ENCODE results near the gene ABLIM2.

ABLIM2 gene

DNA sequence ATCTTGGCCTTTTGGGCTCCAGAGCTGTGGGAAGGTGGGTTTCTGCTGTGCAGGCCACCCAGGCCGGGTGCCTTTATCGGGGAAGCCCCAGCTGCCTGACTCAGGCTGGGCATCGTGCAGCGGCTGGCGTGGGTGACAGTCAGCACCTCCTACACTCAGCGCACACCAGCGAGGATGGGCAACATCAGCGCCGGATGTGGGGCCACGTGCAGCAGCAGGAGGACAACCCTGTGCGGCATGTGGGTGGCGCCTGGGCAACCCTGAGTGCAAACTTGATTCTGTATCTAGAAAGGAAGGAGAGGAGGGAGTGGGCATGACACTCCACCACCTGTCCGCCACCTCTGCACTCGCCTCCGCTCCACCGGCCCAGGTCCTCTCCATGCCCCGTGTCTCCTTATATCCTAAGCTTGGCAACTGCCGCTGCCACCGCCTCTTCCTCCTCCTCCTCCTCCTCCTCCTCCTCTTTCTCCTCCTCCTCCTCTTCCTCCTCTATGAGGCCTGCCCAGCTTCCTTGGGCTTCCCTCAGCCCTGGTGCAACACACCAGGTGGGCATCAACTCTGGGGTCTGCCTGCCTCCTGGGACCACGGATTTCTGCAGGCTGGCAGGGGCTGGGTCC is 111.6 kb downstream of the ABLIM2 start:
- no peak for DNase-seq
- no peak overlapping the region for H4K8ac ChIP-seq (ENCODE audit: low read depth, low read length)
- WGBS (ENCODE audit: extremely low coverage, insufficient coverage, low lambda C conversion rate) = no CpG with 5 or more reads among the region's 20 CpGs

DNA sequence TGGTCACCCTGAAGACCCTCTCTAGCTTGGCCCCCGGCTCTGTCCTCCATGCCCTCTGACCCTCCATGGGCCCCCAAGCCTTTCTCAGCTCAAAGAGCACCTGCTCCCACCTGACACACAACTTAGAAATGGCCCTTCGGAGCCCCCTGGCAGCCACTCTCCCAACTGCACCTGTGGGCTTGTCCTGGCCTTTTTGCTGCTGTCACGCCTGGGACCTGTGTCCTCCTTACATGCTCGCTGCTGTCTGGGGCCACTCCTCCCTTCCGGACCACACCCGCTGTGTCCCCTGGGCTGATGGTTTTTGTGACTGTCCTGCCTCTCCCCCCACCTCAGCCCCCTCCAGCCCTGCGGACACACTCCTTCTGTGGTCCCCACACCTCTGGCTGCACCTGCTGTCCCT is 112.7 kb downstream of the ABLIM2 start:
- H3K4me1 ChIP-seq (ENCODE audit: control insufficient read depth, low read depth, low read length) = peaks cover 2% of the 10 kb centered on the region
- H3K56ac ChIP-seq (ENCODE audit: low read length) = no peak overlapping the region
- DNase-seq = no peak
- no peak overlapping the region for H2BK120ac ChIP-seq (ENCODE audit: low read depth, low read length)
- H2AK5ac ChIP-seq (ENCODE audit: low read length) = no peak overlapping the region
- H2BK15ac ChIP-seq (replicated peaks; ENCODE audit: low read depth) = no peak overlapping the region
- H4K5ac ChIP-seq (ENCODE audit: low read length) = no peak overlapping the region
- H3K18ac ChIP-seq (ENCODE audit: low read length) = no peak overlapping the region
- H4K8ac ChIP-seq (ENCODE audit: low read depth, low read length) = no peak overlapping the region
- no peak overlapping the region for H3K27ac ChIP-seq (ENCODE audit: low read depth, low read length)
- no peaks in the 10 kb centered on the region for H3K27me3 ChIP-seq (ENCODE audit: insufficient read depth, low read length, poor library complexity)
- H3K4me3 ChIP-seq (ENCODE audit: low read length) = no peak overlapping the region
- H3K23ac ChIP-seq (ENCODE audit: low read length) = no peak overlapping the region
- no peaks in the 10 kb centered on the region for H3K79me1 ChIP-seq (ENCODE audit: low read length)
- no peak overlapping the region for H3K9ac ChIP-seq (ENCODE audit: low read length)
- H3K4ac ChIP-seq (ENCODE audit: low read depth, low read length) = no peak overlapping the region
- WGBS (ENCODE audit: extremely low coverage, insufficient coverage, low lambda C conversion rate) = no CpG with 5 or more reads among the region's 7 CpGs
- no peaks in the 10 kb centered on the region for H3K79me2 ChIP-seq (ENCODE audit: control insufficient read depth, insufficient read depth, low read length)
- no peaks in the 10 kb centered on the region for H3K36me3 ChIP-seq (ENCODE audit: control insufficient read depth, insufficient read depth, low read length)
- H3K4me2 ChIP-seq (ENCODE audit: low read length) = no peak overlapping the region
- H2BK5ac ChIP-seq (ENCODE audit: low read length) = no peak overlapping the region

More for the DNA sequence above, 111.6 kb downstream of the ABLIM2 start:
- Histone ChIP-seq H3K9ac (ENCODE audit: low read length) (no peak overlapping the region), H3K4me2 (ENCODE audit: low read length) (no peak overlapping the region), H3K36me3 (ENCODE audit: control insufficient read depth, insufficient read depth, low read length) (no peaks in the 10 kb centered on the region), H3K79me1 (ENCODE audit: low read length) (no peaks in the 10 kb centered on the region), H2BK120ac (ENCODE audit: low read depth, low read length) (no peak overlapping the region), H3K56ac (ENCODE audit: low read length) (no peak overlapping the region), H3K27ac (ENCODE audit: low read depth, low read length) (no peak overlapping the region), H3K23ac (ENCODE audit: low read length) (no peak overlapping the region), H2AK5ac (ENCODE audit: low read length) (no peak overlapping the region), H4K5ac (ENCODE audit: low read length) (no peak overlapping the region), H3K4me1 (ENCODE audit: control insufficient read depth, low read depth, low read length) (peaks cover 2% of the 10 kb centered on the region), H3K79me2 (ENCODE audit: control insufficient read depth, insufficient read depth, low read length) (no peaks in the 10 kb centered on the region), H2BK15ac (replicated peaks; ENCODE audit: low read depth) (no peak overlapping the region), H3K4ac (ENCODE audit: low read depth, low read length) (no peak overlapping the region), H3K18ac (ENCODE audit: low read length) (no peak overlapping the region), H2BK5ac (ENCODE audit: low read length) (no peak overlapping the region), H3K4me3 (ENCODE audit: low read length) (no peak overlapping the region), H3K27me3 (ENCODE audit: insufficient read depth, low read length, poor library complexity) (no peaks in the 10 kb centered on the region)

DNA sequence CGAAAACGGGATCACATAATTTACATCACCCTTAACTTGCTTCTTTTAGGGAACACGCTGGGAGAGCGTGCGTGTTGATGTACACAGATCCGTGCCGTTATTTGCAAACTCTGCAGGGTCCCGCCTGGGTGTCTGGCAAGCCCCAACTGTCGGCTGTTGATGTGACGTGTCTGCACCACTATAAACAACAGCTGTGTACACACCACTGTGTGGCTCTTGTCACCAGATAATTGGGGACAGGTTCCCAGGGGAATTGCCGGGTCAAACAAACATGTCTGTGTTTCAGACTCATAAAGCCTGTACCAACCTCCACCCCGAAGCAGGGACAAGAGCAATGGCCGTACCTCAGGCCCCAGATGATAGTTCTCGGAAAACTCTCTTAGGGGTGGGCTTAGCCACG is 113.9 kb downstream of the ABLIM2 start:
- Histone ChIP-seq H3K23ac (ENCODE audit: low read length) (no peak overlapping the region), H2BK5ac (ENCODE audit: low read length) (no peak overlapping the region), H3K4me1 (ENCODE audit: control insufficient read depth, low read depth, low read length) (no peaks in the 10 kb centered on the region), H3K27me3 (ENCODE audit: insufficient read depth, low read length, poor library complexity) (no peaks in the 10 kb centered on the region), H2BK120ac (ENCODE audit: low read depth, low read length) (no peak overlapping the region), H3K4me2 (ENCODE audit: low read length) (no peak overlapping the region), H3K79me2 (ENCODE audit: control insufficient read depth, insufficient read depth, low read length) (no peaks in the 10 kb centered on the region), H3K4ac (ENCODE audit: low read depth, low read length) (no peak overlapping the region), H3K36me3 (ENCODE audit: control insufficient read depth, insufficient read depth, low read length) (no peaks in the 10 kb centered on the region), H3K4me3 (ENCODE audit: low read length) (no peak overlapping the region), H2AK5ac (ENCODE audit: low read length) (no peak overlapping the region), H4K5ac (ENCODE audit: low read length) (no peak overlapping the region), H3K9ac (ENCODE audit: low read length) (no peak overlapping the region), H2BK15ac (replicated peaks; ENCODE audit: low read depth) (no peak overlapping the region), H3K27ac (ENCODE audit: low read depth, low read length) (no peak overlapping the region), H3K18ac (ENCODE audit: low read length) (no peak overlapping the region), H3K56ac (ENCODE audit: low read length) (no peak overlapping the region), H3K79me1 (ENCODE audit: low read length) (no peaks in the 10 kb centered on the region), H4K8ac (ENCODE audit: low read depth, low read length) (no peak overlapping the region)
- no CpG with 5 or more reads among the region's 15 CpGs for WGBS (ENCODE audit: extremely low coverage, insufficient coverage, low lambda C conversion rate)
- DNase-seq = no peak

- no CpG with 5 or more reads among the region's 7 CpGs for WGBS (ENCODE audit: extremely low coverage, insufficient coverage, low lambda C conversion rate)
- Histone ChIP-seq H2BK120ac (ENCODE audit: low read depth, low read length) (no peak overlapping the region), H3K27me3 (ENCODE audit: insufficient read depth, low read length, poor library complexity) (no peaks in the 10 kb centered on the region), H2BK5ac (ENCODE audit: low read length) (no peak overlapping the region), H3K27ac (ENCODE audit: low read depth, low read length) (no peak overlapping the region), H3K4me3 (ENCODE audit: low read length) (no peak overlapping the region), H3K18ac (ENCODE audit: low read length) (no peak overlapping the region), H3K56ac (ENCODE audit: low read length) (no peak overlapping the region), H3K9ac (ENCODE audit: low read length) (no peak overlapping the region), H4K8ac (ENCODE audit: low read depth, low read length) (no peak overlapping the region), H3K4me2 (ENCODE audit: low read length) (no peak overlapping the region), H4K5ac (ENCODE audit: low read length) (no peak overlapping the region), H2AK5ac (ENCODE audit: low read length) (no peak overlapping the region), H3K4ac (ENCODE audit: low read depth, low read length) (no peak overlapping the region), H3K4me1 (ENCODE audit: control insufficient read depth, low read depth, low read length) (no peaks in the 10 kb centered on the region), H3K23ac (ENCODE audit: low read length) (no peak overlapping the region), H3K36me3 (ENCODE audit: control insufficient read depth, insufficient read depth, low read length) (no peaks in the 10 kb centered on the region), H2BK15ac (replicated peaks; ENCODE audit: low read depth) (no peak overlapping the region), H3K79me2 (ENCODE audit: control insufficient read depth, insufficient read depth, low read length) (no peaks in the 10 kb centered on the region), H3K79me1 (ENCODE audit: low read length) (no peaks in the 10 kb centered on the region)
- no peak for DNase-seq
Observed at GRCh38 chr4:8044244-8044643, 114.4 kb downstream of the ABLIM2 start.

DNA sequence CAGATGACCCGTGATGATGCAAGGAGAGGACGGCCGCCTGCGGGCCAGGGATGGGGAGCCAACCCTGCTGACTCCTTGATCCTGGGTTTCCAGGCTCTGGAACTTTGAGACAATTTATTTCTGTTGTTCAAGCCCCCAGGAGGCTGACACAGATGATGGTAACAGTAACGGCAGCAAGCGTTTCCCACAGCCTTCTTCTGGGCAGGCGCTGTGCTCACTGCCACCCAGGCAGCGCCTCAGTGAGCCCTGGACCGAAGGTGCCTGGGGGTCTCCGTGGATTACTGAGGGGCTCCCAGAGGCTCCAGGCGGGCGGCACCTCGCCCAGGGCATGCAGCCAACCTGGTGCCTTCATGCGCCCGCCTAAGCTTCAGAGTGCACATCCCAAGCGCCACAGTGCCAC is 115.0 kb downstream of the ABLIM2 start:
- Histone ChIP-seq H2BK5ac (ENCODE audit: low read length) (no peak overlapping the region), H3K4me1 (ENCODE audit: control insufficient read depth, low read depth, low read length) (no peaks in the 10 kb centered on the region), H3K79me2 (ENCODE audit: control insufficient read depth, insufficient read depth, low read length) (no peaks in the 10 kb centered on the region), H2AK5ac (ENCODE audit: low read length) (no peak overlapping the region), H4K8ac (ENCODE audit: low read depth, low read length) (no peak overlapping the region), H3K27ac (ENCODE audit: low read depth, low read length) (no peak overlapping the region), H3K18ac (ENCODE audit: low read length) (no peak overlapping the region), H3K9ac (ENCODE audit: low read length) (no peak overlapping the region), H3K27me3 (ENCODE audit: insufficient read depth, low read length, poor library complexity) (no peaks in the 10 kb centered on the region), H3K79me1 (ENCODE audit: low read length) (no peaks in the 10 kb centered on the region), H3K4me2 (ENCODE audit: low read length) (no peak overlapping the region), H3K56ac (ENCODE audit: low read length) (no peak overlapping the region), H2BK120ac (ENCODE audit: low read depth, low read length) (no peak overlapping the region), H3K36me3 (ENCODE audit: control insufficient read depth, insufficient read depth, low read length) (no peaks in the 10 kb centered on the region), H2BK15ac (replicated peaks; ENCODE audit: low read depth) (no peak overlapping the region), H4K5ac (ENCODE audit: low read length) (no peak overlapping the region), H3K4me3 (ENCODE audit: low read length) (no peak overlapping the region), H3K4ac (ENCODE audit: low read depth, low read length) (no peak overlapping the region), H3K23ac (ENCODE audit: low read length) (no peak overlapping the region)
- WGBS (ENCODE audit: extremely low coverage, insufficient coverage, low lambda C conversion rate) = no CpG with 5 or more reads among the region's 16 CpGs
- DNase-seq = no peak

DNA sequence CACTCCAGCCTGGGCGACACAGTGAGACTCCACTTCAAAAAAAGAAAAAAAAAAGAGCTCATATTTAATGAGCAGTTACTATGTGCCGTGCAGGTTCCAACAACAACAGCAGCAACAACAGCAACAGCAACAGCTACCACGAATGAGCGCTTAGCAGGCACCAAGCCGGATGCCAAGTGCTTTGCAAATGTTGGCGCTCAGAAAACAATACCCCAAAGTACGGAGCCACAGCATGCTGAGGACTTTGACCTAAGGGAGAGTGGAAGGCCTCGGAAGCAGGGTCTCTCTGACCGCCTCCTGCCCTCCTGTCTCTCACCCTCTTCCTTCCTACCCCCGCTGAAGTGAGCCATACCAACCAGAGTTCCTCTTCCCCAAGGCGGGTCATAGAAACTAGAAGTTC is 116.7 kb downstream of the ABLIM2 start:
- Histone ChIP-seq H3K27ac (ENCODE audit: low read depth, low read length) (no peak overlapping the region), H3K23ac (ENCODE audit: low read length) (no peak overlapping the region), H3K79me1 (ENCODE audit: low read length) (no peaks in the 10 kb centered on the region), H3K4ac (ENCODE audit: low read depth, low read length) (no peak overlapping the region), H3K4me1 (ENCODE audit: control insufficient read depth, low read depth, low read length) (no peaks in the 10 kb centered on the region), H3K79me2 (ENCODE audit: control insufficient read depth, insufficient read depth, low read length) (no peaks in the 10 kb centered on the region), H3K36me3 (ENCODE audit: control insufficient read depth, insufficient read depth, low read length) (no peaks in the 10 kb centered on the region), H2BK5ac (ENCODE audit: low read length) (no peak overlapping the region), H4K5ac (ENCODE audit: low read length) (no peak overlapping the region), H3K9ac (ENCODE audit: low read length) (no peak overlapping the region), H3K18ac (ENCODE audit: low read length) (no peak overlapping the region), H2BK120ac (ENCODE audit: low read depth, low read length) (no peak overlapping the region), H3K27me3 (ENCODE audit: insufficient read depth, low read length, poor library complexity) (no peaks in the 10 kb centered on the region), H4K8ac (ENCODE audit: low read depth, low read length) (no peak overlapping the region), H2BK15ac (replicated peaks; ENCODE audit: low read depth) (no peak overlapping the region), H3K4me2 (ENCODE audit: low read length) (no peak overlapping the region), H3K4me3 (ENCODE audit: low read length) (no peak overlapping the region), H2AK5ac (ENCODE audit: low read length) (no peak overlapping the region), H3K56ac (ENCODE audit: low read length) (no peak overlapping the region)
- DNase-seq = no peak
- WGBS (ENCODE audit: extremely low coverage, insufficient coverage, low lambda C conversion rate) = no CpG with 5 or more reads among the region's 11 CpGs

Measured in mesendoderm (in vitro differentiated cells).